Muscle of leg (tissue), 11 donors: Measurements from ENCODE around the gene PTCSC3. TPM values are rescaled to one million over a fixed set of nuclear protein-coding genes. Genes with fewer than 3 reads are reported as not detected.

Experiments
- DNase-seq: peaks from one replicate; pipeline ENCODE4 v3.0.0; 2013
- H3K27ac ChIP-seq: one replicate; pipeline ENCODE4 v1.5.1; 2013; ENCODE audit warnings: mild to moderate bottlenecking, low read length, control low read depth
- H3K27me3 ChIP-seq: one replicate; pipeline ENCODE4 v1.6.1; 2013; ENCODE audit warnings: low read length; ENCODE audit not compliant: control insufficient read depth, insufficient read depth
- H3K36me3 ChIP-seq: one replicate; pipeline ENCODE4 v1.6.1; 2013; ENCODE audit warnings: low read length; ENCODE audit not compliant: control insufficient read depth, insufficient read depth
- H3K4me1 ChIP-seq: one replicate; pipeline ENCODE4 v1.6.1; 2013; ENCODE audit warnings: low read length; ENCODE audit not compliant: control insufficient read depth, insufficient read depth
- H3K4me3 ChIP-seq: one replicate; pipeline ENCODE4 v1.5.1; 2013; ENCODE audit warnings: low read length, control low read depth
- H3K9me3 ChIP-seq: replicated peaks from 2 replicates; pipeline ENCODE4 v1.6.1; 2013; ENCODE audit warnings: low read depth, low read length; ENCODE audit not compliant: control insufficient read depth
- WGBS: methylation state at CpG from one replicate; pipeline ENCODE4 v1.1.5; 2013; ENCODE audit warnings: missing lambda C conversion rate; ENCODE audit not compliant: insufficient coverage; 5-methylcytosine and 5-hydroxymethylcytosine counted together
- polyA plus RNA-seq, 8 donors: library from polyadenylated mRNA; unstranded; fragments of 120-200 nt; gene quantifications; one replicate each; pipeline versions ENCODE4 v1.2.1 to v1.2.3, GENCODE V29; 2013; ENCODE audit warnings: inconsistent platforms in 1 of 8, low replicate concordance in 1 of 8; ENCODE audit not compliant: insufficient read length in 8 of 8, insufficient read depth in 1 of 8
- total RNA-seq: library from RNA; stranded (reverse); fragments of 120-200 nt; gene quantifications from one replicate; pipeline ENCODE4 v1.2.4, GENCODE V29; 2013

PTCSC3 gene
- total and polyA plus RNA-seq, 9 donors: not detected

DNA sequence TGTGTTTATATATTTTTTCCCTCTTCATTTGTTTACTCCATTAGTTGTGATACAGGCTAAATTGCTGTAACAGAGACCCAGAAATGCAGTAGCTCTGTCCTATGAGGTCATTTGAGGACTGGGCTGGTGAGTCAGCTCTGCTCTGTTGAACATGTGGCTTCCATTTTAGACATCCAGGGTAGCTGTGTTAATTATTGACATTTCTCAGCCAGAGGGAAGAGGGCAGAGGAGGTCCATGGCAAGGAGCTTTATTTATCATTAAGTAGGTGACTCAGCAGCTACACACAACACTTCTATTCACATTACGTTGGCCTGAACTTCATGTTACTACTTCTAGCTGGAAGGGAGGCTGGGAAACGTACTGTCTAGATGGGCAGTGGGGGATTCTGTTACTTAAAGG, 85.4 kb downstream of the PTCSC3 start:
- H3K4me1 ChIP-seq: no peaks in the 10 kb centered on the region
- H3K27me3 ChIP-seq: no peaks in the 10 kb centered on the region
- DNase-seq: no peak
- WGBS: no CpG with 5 or more reads among the region's 2 CpGs
- H3K4me3 ChIP-seq: no peak overlapping the region
- H3K36me3 ChIP-seq: no peaks in the 10 kb centered on the region
- no peak overlapping the region for H3K27ac ChIP-seq
- no peaks in the 10 kb centered on the region for H3K9me3 ChIP-seq

DNA sequence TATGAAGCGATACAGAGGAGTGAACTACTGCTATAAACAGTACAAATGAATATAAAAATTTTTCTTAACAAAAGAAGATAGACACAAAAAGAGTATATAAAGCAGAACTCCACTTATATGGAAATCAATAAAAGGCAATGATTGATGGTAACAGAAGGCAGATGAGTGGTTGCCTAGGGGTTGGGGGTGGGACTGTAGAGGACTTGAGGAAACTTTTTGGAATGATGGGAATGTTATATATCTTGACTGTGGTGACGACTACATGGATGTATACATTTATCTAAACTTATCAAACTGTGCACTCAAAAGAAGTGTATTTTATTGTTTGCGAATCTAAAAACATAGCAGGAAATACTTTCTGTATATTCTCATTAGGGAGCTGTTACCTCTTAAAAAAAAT, 89.1 kb downstream of the PTCSC3 start:
- H3K4me3 ChIP-seq: no peak overlapping the region
- no peaks in the 10 kb centered on the region for H3K9me3 ChIP-seq
- no peak for DNase-seq
- no peak overlapping the region for H3K27ac ChIP-seq
- no peaks in the 10 kb centered on the region for H3K27me3 ChIP-seq
- no CpG with 5 or more reads among the region's 3 CpGs for WGBS
- H3K36me3 ChIP-seq: no peaks in the 10 kb centered on the region
- no peaks in the 10 kb centered on the region for H3K4me1 ChIP-seq

DNA sequence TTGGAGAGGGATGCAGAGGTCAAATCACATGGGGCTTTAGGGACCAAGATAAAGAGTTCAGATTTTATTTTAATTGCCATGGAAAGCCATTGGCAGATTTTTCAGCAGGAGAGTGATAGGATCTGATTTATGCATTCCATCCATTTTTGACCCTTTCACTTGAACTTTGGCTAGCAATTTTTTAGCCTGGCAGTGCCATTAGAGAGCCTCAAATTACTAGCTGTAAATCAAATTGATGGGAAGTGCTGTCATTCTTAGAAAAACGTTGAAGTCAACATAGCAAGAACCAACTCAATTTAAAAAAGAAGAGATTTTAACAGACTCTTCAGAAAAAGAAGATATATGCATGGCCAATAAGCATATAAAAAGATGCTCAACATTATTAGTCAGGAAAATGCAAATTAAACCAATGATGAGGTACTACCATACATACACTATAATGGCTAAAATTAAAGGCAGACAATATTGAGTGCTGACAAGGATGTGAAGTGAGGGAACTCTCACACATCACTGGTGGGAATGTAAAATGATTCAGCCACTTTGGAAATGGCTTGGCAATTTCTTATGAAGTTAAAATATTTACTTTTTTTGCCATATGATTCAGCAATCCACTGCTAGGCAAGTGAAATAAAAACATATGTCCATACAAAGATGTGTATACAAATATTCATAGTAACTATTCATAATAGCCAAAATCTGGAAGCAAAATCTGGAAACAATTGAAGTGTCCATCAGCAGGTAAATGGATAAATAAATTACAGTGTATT, 89.7 kb downstream of the PTCSC3 start:
- H3K4me3 ChIP-seq: no peak overlapping the region
- no peak overlapping the region for H3K27ac ChIP-seq
- DNase-seq: no peak
- WGBS: no CpG with 5 or more reads among the region's 1 CpG
- H3K27me3 ChIP-seq: no peaks in the 10 kb centered on the region
- no peaks in the 10 kb centered on the region for H3K36me3 ChIP-seq
- no peaks in the 10 kb centered on the region for H3K4me1 ChIP-seq
- no peaks in the 10 kb centered on the region for H3K9me3 ChIP-seq

DNA sequence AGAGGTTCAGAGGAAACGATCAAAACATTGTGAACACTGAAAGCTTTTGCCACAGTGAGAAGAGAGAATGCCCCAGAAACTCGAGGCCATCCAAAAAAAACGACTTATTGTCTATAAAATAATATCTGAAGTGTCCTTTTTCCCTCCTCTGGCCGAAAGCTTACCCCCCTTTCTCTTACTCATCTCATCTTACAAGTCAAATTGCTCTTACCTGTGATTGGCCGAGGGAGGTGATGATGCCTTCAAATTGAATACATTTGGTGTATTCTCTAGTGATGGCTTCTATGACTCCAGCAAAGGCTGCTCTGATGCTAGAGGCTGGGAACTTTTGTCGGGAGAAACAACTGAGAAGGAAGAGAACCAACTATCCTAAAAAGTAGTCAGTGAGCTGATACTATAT, 90.7 kb downstream of the PTCSC3 start:
- H3K4me3 ChIP-seq: no peak overlapping the region
- no peaks in the 10 kb centered on the region for H3K4me1 ChIP-seq
- H3K27ac ChIP-seq: no peak overlapping the region
- H3K27me3 ChIP-seq: no peaks in the 10 kb centered on the region
- WGBS: no CpG with 5 or more reads among the region's 6 CpGs
- no peaks in the 10 kb centered on the region for H3K36me3 ChIP-seq
- H3K9me3 ChIP-seq: no peaks in the 10 kb centered on the region
- no peak for DNase-seq

Other genes starting within 250 kb of the PTCSC3 start
- 15.2 TPM for gene MBIP, start 143.9 kb upstream of the PTCSC3 start, total RNA-seq
- gene MBIP, start 143.9 kb upstream of the PTCSC3 start, polyA plus RNA-seq: 10 to 100 TPM; 22.6 to 29.2 (median 26.9) TPM